Thyroid gland (tissue), 4 donors: ENCODE results near the gene NCSTN. TPM values are rescaled to one million over a fixed set of nuclear protein-coding genes. Genes with fewer than 3 reads are reported as not detected.

Experiments used
- DNase-seq, 2 donors: peaks; one replicate each; pipeline ENCODE4 v3.0.0-alpha.2; 2019
- H3K27ac ChIP-seq, 3 donors: fragments of 200-600 bp; sonication (generic); 1 replicate in 2 of 3; 2 replicates in 1 of 3; pipeline ENCODE4 v1.5.1; 2016 to 2019; ENCODE audit warnings: mild to moderate bottlenecking in 1 of 3, moderate library complexity in 1 of 3
- H3K27me3 ChIP-seq: fragments of 200-600 bp; sonication (generic); one replicate; pipeline ENCODE4 v1.5.1; 2019
- H3K36me3 ChIP-seq, 2 donors: fragments of 200-600 bp; sonication (generic); one replicate each; pipeline ENCODE4 v1.5.1; 2016 to 2019
- H3K4me1 ChIP-seq, 2 donors: fragments of 200-600 bp; sonication (generic); one replicate each; pipeline ENCODE4 v1.5.1; 2017 to 2019
- H3K4me3 ChIP-seq, 3 donors: fragments of 200-600 bp; sonication (generic); replicated peaks in 1 of 3; 1 replicate in 2 of 3; 2 replicates in 1 of 3; pipeline ENCODE4 v1.5.1; 2016; ENCODE audit warnings: mild to moderate bottlenecking in 1 of 3
- H3K9me3 ChIP-seq: fragments of 200-600 bp; sonication (generic); one replicate; pipeline ENCODE4 v1.5.1; 2017
- POLR2A ChIP-seq, 2 donors: fragments of 450-650 bp; IDR thresholded peaks; one replicate each; pipeline ENCODE4 v1.6.1; 2017; ENCODE audit warnings: antibody characterized with exemption in 2 of 2, mild to moderate bottlenecking in 2 of 2, moderate library complexity in 1 of 2
- WGBS, 2 donors: methylation state at CpG; one replicate each; pipeline ENCODE4 v1.1.5; 2017; 5-methylcytosine and 5-hydroxymethylcytosine counted together
- intact Hi-C: fragments of 100-400 bp; cut with DNase I; formaldehyde crosslinking; loops from one replicate; pipeline ENCODE4 v1.15.1; 2023
- total RNA-seq, 4 donors: library from RNA; depleted of rRNA; stranded (reverse); fragments of >200 nt; gene quantifications; one replicate each; pipeline ENCODE4 v1.2.3, GENCODE V29; 2016
- TF ChIP-seq, protein P1 (sequence below), 6 experiments: fragments of 200-600 bp in 3 of 6; fragments of 450-650 bp in 3 of 6; sonication (generic) in 3 of 6; IDR thresholded peaks; one replicate each; pipeline ENCODE4 v1.5.1; 2016 to 2019; ENCODE audit warnings: antibody characterized with exemption in 6 of 6, mild to moderate bottlenecking in 2 of 6, inconsistent platforms in 1 of 6, moderate library complexity in 1 of 6

Gene NCSTN
- total RNA-seq, 4 donors from 2014 or later, result 50.8 to 80.1 (median 68.5) TPM

DNA sequence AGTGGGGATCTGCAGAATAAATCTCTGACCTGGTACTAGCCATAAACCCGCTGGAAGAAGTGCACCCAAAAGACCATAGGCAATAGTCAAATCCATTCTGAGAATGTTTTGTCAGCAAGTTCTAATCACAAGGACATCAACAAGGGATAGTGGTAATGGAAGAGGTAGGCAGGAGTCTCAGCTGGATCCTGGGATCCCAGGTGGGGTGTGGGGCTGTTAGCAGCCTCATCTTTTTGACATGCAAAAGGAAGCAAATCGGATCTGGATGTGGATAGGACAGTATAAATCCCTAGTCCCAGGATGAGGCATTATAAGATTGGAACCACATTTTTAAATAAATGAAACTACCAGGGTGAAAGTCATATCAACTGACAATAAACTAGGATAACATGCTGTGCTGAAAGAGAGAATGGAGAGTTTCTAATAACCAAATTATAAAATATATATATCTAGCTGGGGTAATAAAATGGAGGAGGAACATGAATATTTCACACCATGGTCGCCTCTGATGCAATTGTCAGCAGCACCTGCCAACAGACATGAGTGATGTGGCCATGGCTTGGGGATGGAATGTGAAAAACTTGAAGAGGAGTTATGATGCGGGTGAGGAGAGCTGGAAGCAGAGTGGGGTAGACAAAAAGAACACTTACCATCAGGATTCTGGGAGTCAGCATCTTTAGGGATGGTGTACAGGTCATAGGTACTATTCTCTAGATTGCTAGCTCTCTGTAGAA lies 34.6 kb upstream of the NCSTN start:
- Histone ChIP-seq H3K27ac (no peak overlapping the region), H3K4me3 (no peak overlapping the region), H3K9me3 (no peaks in the 10 kb centered on the region), H3K4me1 (no peaks in the 10 kb centered on the region), H3K36me3 (peaks cover 88 to 93% of the 10 kb centered on the region in 2 donors), H3K27me3 (no peaks in the 10 kb centered on the region)
- TF ChIP-seq, protein P1, sequence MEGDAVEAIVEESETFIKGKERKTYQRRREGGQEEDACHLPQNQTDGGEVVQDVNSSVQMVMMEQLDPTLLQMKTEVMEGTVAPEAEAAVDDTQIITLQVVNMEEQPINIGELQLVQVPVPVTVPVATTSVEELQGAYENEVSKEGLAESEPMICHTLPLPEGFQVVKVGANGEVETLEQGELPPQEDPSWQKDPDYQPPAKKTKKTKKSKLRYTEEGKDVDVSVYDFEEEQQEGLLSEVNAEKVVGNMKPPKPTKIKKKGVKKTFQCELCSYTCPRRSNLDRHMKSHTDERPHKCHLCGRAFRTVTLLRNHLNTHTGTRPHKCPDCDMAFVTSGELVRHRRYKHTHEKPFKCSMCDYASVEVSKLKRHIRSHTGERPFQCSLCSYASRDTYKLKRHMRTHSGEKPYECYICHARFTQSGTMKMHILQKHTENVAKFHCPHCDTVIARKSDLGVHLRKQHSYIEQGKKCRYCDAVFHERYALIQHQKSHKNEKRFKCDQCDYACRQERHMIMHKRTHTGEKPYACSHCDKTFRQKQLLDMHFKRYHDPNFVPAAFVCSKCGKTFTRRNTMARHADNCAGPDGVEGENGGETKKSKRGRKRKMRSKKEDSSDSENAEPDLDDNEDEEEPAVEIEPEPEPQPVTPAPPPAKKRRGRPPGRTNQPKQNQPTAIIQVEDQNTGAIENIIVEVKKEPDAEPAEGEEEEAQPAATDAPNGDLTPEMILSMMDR (IDR thresholded peaks at IDR 0.05), result no peak
- no peak for TF ChIP-seq POLR2A (IDR thresholded peaks at IDR 0.05)
- intact Hi-C loops, result no loop called here
- WGBS, 2 donors, result 86 to 87% methylated on average over 4 of the region's 4 CpGs
- DNase-seq, result no peak

GRCh38 chr1:160309185-160309557 lies 34.0 kb upstream of the NCSTN start:
- intact Hi-C loops, result no loop called here
- no peak for DNase-seq
- Histone ChIP-seq H3K4me1 (no peaks in the 10 kb centered on the region), H3K36me3 (peaks cover 88 to 93% of the 10 kb centered on the region in 2 donors), H3K27me3 (no peaks in the 10 kb centered on the region), H3K9me3 (no peaks in the 10 kb centered on the region), H3K27ac (no peak overlapping the region), H3K4me3 (no peak overlapping the region)
- no peak for TF ChIP-seq POLR2A (IDR thresholded peaks at IDR 0.05)
- TF ChIP-seq, protein P1 (IDR thresholded peaks at IDR 0.05), result no peak

- Histone ChIP-seq H3K9me3 (no peaks in the 10 kb centered on the region), H3K4me1 (no peaks in the 10 kb centered on the region), H3K36me3 (peaks cover 88 to 96% of the 10 kb centered on the region in 2 donors), H3K4me3 (no peak overlapping the region), H3K27me3 (no peaks in the 10 kb centered on the region), H3K27ac (no peak overlapping the region)
- DNase-seq, result no peak
- TF ChIP-seq POLR2A (IDR thresholded peaks at IDR 0.05), result no peak
- TF ChIP-seq, protein P1 (IDR thresholded peaks at IDR 0.05), result no peak
- intact Hi-C loops, result no loop called here
- WGBS, 2 donors, result 78 to 84% methylated on average over 1 of the region's 1 CpG
Measured at GRCh38 chr1:160309571-160309970, 33.6 kb upstream of the NCSTN start.

GRCh38 chr1:160315359-160315758 lies 27.8 kb upstream of the NCSTN start:
- TF ChIP-seq, protein P1 (IDR thresholded peaks at IDR 0.05), result no peak
- no peak for TF ChIP-seq POLR2A (IDR thresholded peaks at IDR 0.05)

DNA sequence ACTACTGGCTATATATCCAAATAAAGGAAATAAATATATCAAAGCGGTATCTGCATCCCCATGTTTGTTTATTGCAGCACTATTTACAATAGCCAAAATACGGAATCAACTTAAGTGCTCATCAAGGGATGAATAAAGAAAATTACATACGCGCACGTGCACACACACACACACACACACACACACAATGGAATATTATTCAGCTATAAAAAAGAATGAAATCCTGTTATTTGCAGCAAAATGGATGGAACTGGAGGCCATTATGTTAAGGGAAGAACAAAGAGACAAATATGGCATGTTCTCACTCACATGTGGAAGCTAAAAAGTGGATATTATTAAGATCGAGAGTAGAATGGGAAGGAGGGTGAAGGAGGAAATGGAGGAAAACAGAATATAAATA lies 20.4 kb upstream of the NCSTN start:
- TF ChIP-seq, protein P1 (IDR thresholded peaks at IDR 0.05), result no peak
- TF ChIP-seq POLR2A (IDR thresholded peaks at IDR 0.05), result no peak

More at GRCh38 chr1:160315359-160315758, 27.8 kb upstream of the NCSTN start:
- intact Hi-C loops, result no loop called here
- H3K4me1 ChIP-seq, result no peaks in the 10 kb centered on the region
- H3K27ac ChIP-seq, result no peak overlapping the region
- H3K4me3 ChIP-seq, result no peak overlapping the region
- no peak for DNase-seq
- peaks cover 71 to 74% of the 10 kb centered on the region in 2 donors for H3K36me3 ChIP-seq
- no peaks in the 10 kb centered on the region for H3K9me3 ChIP-seq
- no peaks in the 10 kb centered on the region for H3K27me3 ChIP-seq
- WGBS, 2 donors, result 83 to 86% methylated on average over 2 of the region's 2 CpGs

More for the DNA sequence above, 20.4 kb upstream of the NCSTN start:
- Histone ChIP-seq H3K27me3 (no peaks in the 10 kb centered on the region), H3K9me3 (no peaks in the 10 kb centered on the region), H3K27ac (no peak overlapping the region), H3K36me3 (peaks cover 57 to 58% of the 10 kb centered on the region in 2 donors), H3K4me1 (no peaks in the 10 kb centered on the region), H3K4me3 (no peak overlapping the region)
- intact Hi-C loops, result no loop called here
- no peak for DNase-seq
- 96 to 97% methylated on average over 6 of the region's 6 CpGs for WGBS, 2 donors
